Measurements from ENCODE around the gene RSPH6A.

Gene RSPH6A

DNA sequence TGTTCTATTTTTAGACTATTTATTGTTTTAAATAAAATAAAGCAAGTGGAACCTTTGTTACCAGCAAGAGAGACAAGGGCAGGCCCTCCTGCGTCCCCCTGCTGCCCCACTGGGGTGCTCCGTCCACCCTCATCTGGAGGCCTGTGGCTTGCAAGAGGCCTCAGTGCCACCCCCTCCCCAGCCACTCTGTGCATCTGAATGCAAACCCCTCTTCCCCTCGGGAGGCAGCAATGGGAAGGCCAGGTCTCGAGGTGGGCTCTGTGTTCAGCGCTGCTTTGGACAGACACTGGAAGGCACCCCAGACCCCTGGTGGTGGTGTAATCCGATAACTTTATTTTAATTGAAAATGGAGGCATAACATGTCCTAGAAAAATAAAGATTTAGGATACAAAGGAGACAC lies 50.6 kb downstream of the RSPH6A start:
- H3K9me3 ChIP-seq (ENCODE audit: insufficient read depth, low read depth, low read length) = no peaks in the 10 kb centered on the region
- TF ChIP-seq EZH2phosphoT487 (IDR thresholded peaks at IDR 0.05; ENCODE audit: borderline replicate concordance) = no peak
- TF ChIP-seq, protein P1, sequence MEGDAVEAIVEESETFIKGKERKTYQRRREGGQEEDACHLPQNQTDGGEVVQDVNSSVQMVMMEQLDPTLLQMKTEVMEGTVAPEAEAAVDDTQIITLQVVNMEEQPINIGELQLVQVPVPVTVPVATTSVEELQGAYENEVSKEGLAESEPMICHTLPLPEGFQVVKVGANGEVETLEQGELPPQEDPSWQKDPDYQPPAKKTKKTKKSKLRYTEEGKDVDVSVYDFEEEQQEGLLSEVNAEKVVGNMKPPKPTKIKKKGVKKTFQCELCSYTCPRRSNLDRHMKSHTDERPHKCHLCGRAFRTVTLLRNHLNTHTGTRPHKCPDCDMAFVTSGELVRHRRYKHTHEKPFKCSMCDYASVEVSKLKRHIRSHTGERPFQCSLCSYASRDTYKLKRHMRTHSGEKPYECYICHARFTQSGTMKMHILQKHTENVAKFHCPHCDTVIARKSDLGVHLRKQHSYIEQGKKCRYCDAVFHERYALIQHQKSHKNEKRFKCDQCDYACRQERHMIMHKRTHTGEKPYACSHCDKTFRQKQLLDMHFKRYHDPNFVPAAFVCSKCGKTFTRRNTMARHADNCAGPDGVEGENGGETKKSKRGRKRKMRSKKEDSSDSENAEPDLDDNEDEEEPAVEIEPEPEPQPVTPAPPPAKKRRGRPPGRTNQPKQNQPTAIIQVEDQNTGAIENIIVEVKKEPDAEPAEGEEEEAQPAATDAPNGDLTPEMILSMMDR (conservative IDR thresholded peaks at IDR 0.05; ENCODE audit: low read length) = no peak
- H3F3A ChIP-seq (ENCODE audit: low read depth) = no peaks in the 10 kb centered on the region
- no peak overlapping the region for H3K9ac ChIP-seq (ENCODE audit: low read depth, low read length, poor library complexity, severe bottlenecking)
- no peaks in the 10 kb centered on the region for H3K27me3 ChIP-seq (ENCODE audit: insufficient read depth, low read length, poor library complexity, severe bottlenecking)
- H3K9me2 ChIP-seq (replicated peaks; ENCODE audit: low read depth, low read length) = no peaks in the 10 kb centered on the region
- H3K36me3 ChIP-seq (ENCODE audit: insufficient read depth, low read length) = no peaks in the 10 kb centered on the region
- H3K4me2 ChIP-seq (ENCODE audit: low read depth, low read length, poor library complexity, severe bottlenecking) = no peak overlapping the region
- H3K4me1 ChIP-seq (ENCODE audit: insufficient read depth, low read length, poor library complexity, severe bottlenecking) = peaks cover 4% of the 10 kb centered on the region
- H4K20me1 ChIP-seq (ENCODE audit: insufficient read depth, low read length, poor library complexity, severe bottlenecking) = no peaks in the 10 kb centered on the region
- no peak overlapping the region for H2AFZ ChIP-seq (ENCODE audit: low read length)
- H3K79me2 ChIP-seq (ENCODE audit: insufficient read depth, low read length) = peaks cover 9% of the 10 kb centered on the region
- H3K4me3 ChIP-seq (ENCODE audit: low read length, poor library complexity, severe bottlenecking) = no peak overlapping the region

DNA sequence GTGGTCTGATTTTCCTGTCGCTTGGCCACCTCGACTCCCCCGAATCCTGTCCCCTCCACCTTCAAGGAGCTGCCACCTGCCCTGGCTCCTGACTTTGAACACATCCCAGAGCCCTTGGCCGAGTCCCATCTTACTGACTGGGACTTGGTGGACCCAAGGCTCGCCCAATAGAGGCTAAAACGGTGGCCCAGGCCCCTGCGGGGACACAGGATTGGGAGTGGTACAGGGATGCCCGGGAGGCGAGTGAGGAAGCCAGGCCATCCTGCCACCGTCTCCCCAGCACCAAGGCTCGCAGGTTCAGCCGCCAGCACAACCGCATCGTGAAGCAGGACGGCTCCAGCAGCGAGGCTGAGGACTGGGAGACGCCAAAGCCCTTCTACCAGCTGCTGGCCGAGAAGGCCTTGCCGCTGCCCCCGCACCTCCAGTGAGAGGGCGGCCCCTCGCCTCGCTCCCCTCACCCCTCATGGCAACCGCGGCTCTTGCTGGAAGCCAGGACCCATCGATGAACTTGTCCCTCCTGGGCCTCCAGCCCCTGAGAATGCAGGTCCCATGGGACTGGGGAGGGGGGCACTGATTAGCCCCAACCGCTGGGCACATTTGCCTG lies 51.3 kb downstream of the RSPH6A start:
- Histone ChIP-seq H3K4me2 (ENCODE audit: low read depth, low read length, poor library complexity, severe bottlenecking) (no peak overlapping the region), H2AFZ (ENCODE audit: low read length) (no peak overlapping the region), H3K9me3 (ENCODE audit: insufficient read depth, low read depth, low read length) (no peaks in the 10 kb centered on the region), H3K9me2 (replicated peaks; ENCODE audit: low read depth, low read length) (no peaks in the 10 kb centered on the region), H4K20me1 (ENCODE audit: insufficient read depth, low read length, poor library complexity, severe bottlenecking) (no peaks in the 10 kb centered on the region), H3F3A (ENCODE audit: low read depth) (no peaks in the 10 kb centered on the region), H3K4me3 (ENCODE audit: low read length, poor library complexity, severe bottlenecking) (no peak overlapping the region), H3K79me2 (ENCODE audit: insufficient read depth, low read length) (peaks cover 9% of the 10 kb centered on the region), H3K9ac (ENCODE audit: low read depth, low read length, poor library complexity, severe bottlenecking) (no peak overlapping the region), H3K36me3 (ENCODE audit: insufficient read depth, low read length) (no peaks in the 10 kb centered on the region), H3K27me3 (ENCODE audit: insufficient read depth, low read length, poor library complexity, severe bottlenecking) (no peaks in the 10 kb centered on the region), H3K4me1 (ENCODE audit: insufficient read depth, low read length, poor library complexity, severe bottlenecking) (peaks cover 4% of the 10 kb centered on the region)
- TF ChIP-seq, protein P1 (conservative IDR thresholded peaks at IDR 0.05; ENCODE audit: low read length) = no peak
- TF ChIP-seq EZH2phosphoT487 (IDR thresholded peaks at IDR 0.05; ENCODE audit: borderline replicate concordance) = no peak

DNA sequence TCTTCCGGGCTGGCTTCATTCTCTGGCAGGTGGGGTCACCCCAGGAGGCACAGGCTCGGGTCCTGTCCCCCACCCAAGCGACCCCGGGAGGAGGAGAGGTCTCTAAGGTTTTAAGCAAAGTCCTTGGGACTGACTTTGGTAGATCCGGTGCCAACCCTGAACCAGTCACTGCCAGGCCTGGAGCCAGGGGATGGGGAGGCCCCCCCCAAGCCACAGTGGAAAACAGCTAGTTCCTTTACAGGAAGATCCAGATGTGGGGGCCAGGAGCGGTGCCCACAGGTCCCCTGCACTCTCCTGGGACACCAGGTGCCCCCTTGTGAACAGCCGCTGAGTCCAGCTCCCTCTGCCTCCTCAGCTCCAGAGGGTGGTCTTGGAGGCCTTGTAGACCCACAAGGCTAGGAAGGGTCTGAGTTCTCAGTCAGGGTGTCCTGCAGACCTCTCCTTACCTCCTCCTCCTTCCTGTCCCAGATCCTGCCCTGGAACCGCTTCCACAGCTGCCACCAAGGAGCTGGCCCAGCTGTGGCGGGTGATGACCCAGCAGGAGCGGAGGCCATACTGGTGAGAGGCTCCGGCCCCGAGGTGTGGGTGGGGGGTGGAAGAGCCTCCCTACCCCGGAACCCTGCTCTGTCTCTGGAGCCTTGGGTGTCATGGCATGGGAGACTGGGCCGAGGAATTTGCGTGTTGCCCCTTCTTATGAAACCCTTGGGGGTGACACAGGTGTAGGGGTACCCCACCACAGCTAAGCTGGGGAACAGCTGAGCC lies 52.1 kb downstream of the RSPH6A start:
- Histone ChIP-seq H3F3A (ENCODE audit: low read depth) (no peaks in the 10 kb centered on the region), H3K79me2 (ENCODE audit: insufficient read depth, low read length) (peaks cover 5% of the 10 kb centered on the region), H3K9me3 (ENCODE audit: insufficient read depth, low read depth, low read length) (no peaks in the 10 kb centered on the region), H3K36me3 (ENCODE audit: insufficient read depth, low read length) (no peaks in the 10 kb centered on the region), H4K20me1 (ENCODE audit: insufficient read depth, low read length, poor library complexity, severe bottlenecking) (no peaks in the 10 kb centered on the region), H3K4me2 (ENCODE audit: low read depth, low read length, poor library complexity, severe bottlenecking) (no peak overlapping the region), H3K9ac (ENCODE audit: low read depth, low read length, poor library complexity, severe bottlenecking) (no peak overlapping the region), H3K9me2 (replicated peaks; ENCODE audit: low read depth, low read length) (no peaks in the 10 kb centered on the region), H3K4me1 (ENCODE audit: insufficient read depth, low read length, poor library complexity, severe bottlenecking) (peaks cover 4% of the 10 kb centered on the region), H3K27me3 (ENCODE audit: insufficient read depth, low read length, poor library complexity, severe bottlenecking) (no peaks in the 10 kb centered on the region), H2AFZ (ENCODE audit: low read length) (no peak overlapping the region), H3K4me3 (ENCODE audit: low read length, poor library complexity, severe bottlenecking) (no peak overlapping the region)
- TF ChIP-seq, protein P1 (conservative IDR thresholded peaks at IDR 0.05; ENCODE audit: low read length) = no peak
- no peak for TF ChIP-seq EZH2phosphoT487 (IDR thresholded peaks at IDR 0.05; ENCODE audit: borderline replicate concordance)

All from Loucy (cell line).